Liver (tissue), 9 donors: Measurements from ENCODE around the gene TBC1D14. TPM values are rescaled to one million over a fixed set of nuclear protein-coding genes. Genes with fewer than 3 reads are reported as not detected.

Source experiments
- DNase-seq: peaks from one replicate; pipeline ENCODE4 v3.0.0-alpha.2; 2017; ENCODE audit warnings: low spot score
- H3K27ac ChIP-seq, 2 donors: one replicate each; pipeline ENCODE4 v1.7.0; 2013; ENCODE audit warnings: inconsistent platforms in 2 of 2, low read length in 2 of 2, control low read depth in 1 of 2, low read depth in 1 of 2, mild to moderate bottlenecking in 1 of 2
- H3K27me3 ChIP-seq, 4 donors: one replicate each; pipeline versions ENCODE4 v1.6.1 to v1.7.0; 2013; ENCODE audit warnings: low read length in 3 of 4, inconsistent platforms in 1 of 4, mild to moderate bottlenecking in 1 of 4, moderate library complexity in 1 of 4; ENCODE audit not compliant: control insufficient read depth in 4 of 4, insufficient read depth in 4 of 4
- H3K36me3 ChIP-seq, 4 donors: one replicate each; pipeline versions ENCODE4 v1.6.1 to v1.7.0; 2013; ENCODE audit warnings: low read length in 3 of 4, mild to moderate bottlenecking in 3 of 4, low read depth in 1 of 4, moderate library complexity in 1 of 4; ENCODE audit not compliant: control insufficient read depth in 4 of 4, insufficient read depth in 3 of 4
- H3K4me1 ChIP-seq, 4 donors: one replicate each; pipeline versions ENCODE4 v1.6.1 to v1.7.0; 2013; ENCODE audit warnings: low read length in 3 of 4, mild to moderate bottlenecking in 3 of 4, moderate library complexity in 1 of 4; ENCODE audit not compliant: control insufficient read depth in 4 of 4, insufficient read depth in 4 of 4
- H3K4me3 ChIP-seq, 3 donors: one replicate each; pipeline versions ENCODE4 v1.6.1 to v1.7.0; 2013; ENCODE audit warnings: low read length in 3 of 3, control low read depth in 1 of 3, low read depth in 1 of 3, mild to moderate bottlenecking in 1 of 3
- H3K9ac ChIP-seq, 2 donors: one replicate each; pipeline ENCODE4 v1.7.0; 2013; ENCODE audit warnings: low read length in 2 of 2, mild to moderate bottlenecking in 2 of 2, moderate library complexity in 2 of 2, control low read depth in 1 of 2, low read depth in 1 of 2
- H3K9me3 ChIP-seq, 4 donors: one replicate each; pipeline versions ENCODE4 v1.6.1 to v1.7.0; 2013; ENCODE audit warnings: low read length in 3 of 4; ENCODE audit not compliant: control insufficient read depth in 4 of 4
- ATF3 ChIP-seq: IDR thresholded peaks from 2 replicates; pipeline ENCODE4 v1.6.1; 2016; ENCODE audit warnings: antibody characterized with exemption
- CTCF ChIP-seq: fragments of 150-350 bp; IDR thresholded peaks from 2 replicates; pipeline ENCODE4 v1.5.1; 2017; ENCODE audit warnings: improper control_type of control experiment, low read depth, low read length; ENCODE audit not compliant: missing input control
- FOXA1 ChIP-seq: IDR thresholded peaks from 2 replicates; pipeline ENCODE4 v1.6.1; 2016; ENCODE audit warnings: antibody characterized with exemption
- HNF4A ChIP-seq, 2 donors: conservative IDR thresholded peaks; 2 replicates each; pipeline ENCODE4 v1.6.1; 2016; ENCODE audit warnings: antibody characterized with exemption in 2 of 2, mild to moderate bottlenecking in 2 of 2
- HNF4G ChIP-seq: IDR thresholded peaks from 2 replicates; pipeline ENCODE4 v1.6.1; 2016; ENCODE audit warnings: antibody characterized with exemption
- JUND ChIP-seq, 2 donors: IDR thresholded peaks; 2 replicates each; pipeline ENCODE4 v1.6.1; 2016; ENCODE audit warnings: antibody characterized with exemption in 2 of 2
- MAX ChIP-seq: IDR thresholded peaks from 2 replicates; pipeline ENCODE4 v1.6.1; 2016; ENCODE audit warnings: antibody characterized with exemption
- NR2F2 ChIP-seq: IDR thresholded peaks from 2 replicates; pipeline ENCODE4 v1.6.1; 2016; ENCODE audit warnings: antibody characterized with exemption
- RAD21 ChIP-seq, 2 donors: IDR thresholded peaks; 2 replicates each; pipeline ENCODE4 v1.6.1; 2016; ENCODE audit warnings: antibody characterized with exemption in 2 of 2, mild to moderate bottlenecking in 2 of 2
- REST ChIP-seq: IDR thresholded peaks from 2 replicates; pipeline ENCODE4 v1.6.1; 2016; ENCODE audit warnings: antibody characterized with exemption, mild to moderate bottlenecking
- RXRA ChIP-seq, 2 donors: IDR thresholded peaks; 2 replicates each; pipeline ENCODE4 v1.6.1; 2017 to 2018; ENCODE audit warnings: antibody characterized with exemption in 2 of 2, mild to moderate bottlenecking in 1 of 2
- SP1 ChIP-seq: IDR thresholded peaks from 2 replicates; pipeline ENCODE4 v1.6.1; 2018; ENCODE audit warnings: antibody characterized with exemption, mild to moderate bottlenecking
- TAF1 ChIP-seq: conservative IDR thresholded peaks from 2 replicates; pipeline ENCODE4 v1.6.1; 2016; ENCODE audit warnings: antibody characterized with exemption, mild to moderate bottlenecking
- WGBS: extraction: QIAGEN DNeasy Blood & Tissue Kit; methylation state at CpG from one replicate; pipeline ENCODE4 v1.1.7; 2013; 5-methylcytosine and 5-hydroxymethylcytosine counted together
- polyA plus RNA-seq, 2 donors: library from polyadenylated mRNA; stranded (reverse) in 1 of 2; unstranded in 1 of 2; fragments of 200-250 nt in 1 of 2; fragments of >200 nt in 1 of 2; fragmentation: Nextera tagmentation in 1 of 2; extraction: Ambion mirVana in 1 of 2; gene quantifications; one replicate each; pipeline versions ENCODE4 v1.2.1 to v1.2.3, GENCODE V29; 2013 to 2015
- total RNA-seq, 2 donors: library from RNA; depleted of rRNA; stranded (reverse); fragments of >200 nt; gene quantifications; one replicate each; pipeline ENCODE4 v1.2.3, GENCODE V29; 2014
- donor health status: healthy.
- donor health status: healthy.
- donor health status: healthy.
- donor health status: healthy.
- donor health status: healthy.

TBC1D14 gene
- total and polyA plus RNA-seq, 4 donors = 10.0 to 45.2 (median 22.7) TPM

- no peak for TF ChIP-seq ATF3
These were observed 39.7 kb upstream of the TBC1D14 start (continued) for GRCh38 chr4:6869944-6870343.

GRCh38 chr4:6873291-6873690 lies 36.3 kb upstream of the TBC1D14 start:
- H3K36me3 ChIP-seq = peaks cover 6 to 50% (median 29%) of the 10 kb centered on the region in 4 donors
- H3K9ac ChIP-seq = no peak overlapping the region
- H3K9me3 ChIP-seq = no peaks in the 10 kb centered on the region
- no peaks in the 10 kb centered on the region for H3K27me3 ChIP-seq
- no peak overlapping the region for H3K27ac ChIP-seq
- no peak overlapping the region for H3K4me3 ChIP-seq
- DNase-seq = no peak
- no peak for TF ChIP-seq MAX
- TF ChIP-seq REST = no peak
- TF ChIP-seq TAF1 = no peak
- no peak for TF ChIP-seq SP1
- TF ChIP-seq RXRA (IDR thresholded peaks at IDR 0.05) = no peak
- TF ChIP-seq HNF4G = no peak
- TF ChIP-seq ATF3 = no peak
- peaks cover 0 to 4% (median 0%) of the 10 kb centered on the region in 4 donors for H3K4me1 ChIP-seq

GRCh38 chr4:6873792-6874461 lies 35.7 kb upstream of the TBC1D14 start:
- no peak overlapping the region for H3K9ac ChIP-seq
- H3K4me3 ChIP-seq = no peak overlapping the region
- H3K9me3 ChIP-seq = no peaks in the 10 kb centered on the region
- H3K36me3 ChIP-seq = peaks cover 10 to 56% (median 35%) of the 10 kb centered on the region in 4 donors
- no peak overlapping the region for H3K27ac ChIP-seq
- peak; percentile 80 for DNase-seq
- peak; percentile 89 to 94 for TF ChIP-seq RAD21 (IDR thresholded peaks at IDR 0.05)
- TF ChIP-seq HNF4A (conservative IDR thresholded peaks at IDR 0.05) = no peak
- no peak for TF ChIP-seq JUND (IDR thresholded peaks at IDR 0.05)
- TF ChIP-seq NR2F2 = no peak
- TF ChIP-seq ATF3 = no peak
- TF ChIP-seq TAF1 = no peak
- no peak for TF ChIP-seq FOXA1
- peak; percentile 76 for TF ChIP-seq CTCF
- 48% methylated on average over 3 of the region's 3 CpGs for WGBS
- H3K4me1 ChIP-seq = peaks cover 0 to 4% (median 0%) of the 10 kb centered on the region in 4 donors
- no peaks in the 10 kb centered on the region for H3K27me3 ChIP-seq
